K562 (cell line): ENCODE data around the gene NCOA6. TPM values are rescaled to one million over a fixed set of nuclear protein-coding genes. Genes with fewer than 3 reads are reported as not detected.

Source experiments
- ATAC-seq: fragments of 200-7000 bp; cut with Tn5 transposase; 3 replicates; pipeline ENCODE4 v1.9.1; 2020; ENCODE audit warnings: moderate library complexity
- BruUV-seq: library from RNA; stranded (reverse); fragments of 400-500 nt; replicated peaks from 2 replicates; lab custom pipeline; 2021; lab: Mats Ljungman, UMichigan
- CTCF ChIA-PET: fragments of 300-600 bp; formaldehyde crosslinking; extraction: SDS; loops from one replicate; lab custom pipeline; 2021; ENCODE audit warnings: low intra/inter-chr PET ratio; lab: Yijun Ruan, JAX
- POLR2A ChIA-PET: fragments of 300-600, 350-650 bp; sonication (Branson Sonifier 250); formaldehyde crosslinking; extraction: SDS; loops from one replicate; lab custom pipeline; 2021; ENCODE audit warnings: antibody characterized with exemption, inconsistent platforms; lab: Yijun Ruan, JAX
- DNase-seq, 4 experiments: peaks; one replicate each; pipeline versions ENCODE4 v3.0.0 to v3.0.0-alpha.2; 2011 to 2018; ENCODE audit warnings: low spot score in 3 of 4, mixed read lengths in 3 of 4; ENCODE audit errors: extremely low read depth in 1 of 4
- FAIRE-seq: peaks from 2 replicates; lab custom pipeline; 2011; peaks lifted over from hg19 to GRCh38; lab: Jason Lieb, UNC
- H2AFZ ChIP-seq: 2 replicates; pipeline ENCODE4 v1.6.0; 2011; ENCODE audit warnings: low read depth, low read length, control low read depth, inconsistent platforms
- H3K27ac ChIP-seq: fragments of 200-600 bp; 3 replicates; pipeline ENCODE4 v1.8.0; 2011; ENCODE audit warnings: low read depth, mild to moderate bottlenecking, control low read depth, inconsistent platforms, low read length, moderate library complexity, mixed read lengths; ENCODE audit errors: extremely low read depth
- H3K27me3 ChIP-seq, 2 experiments: fragments of 300-600 bp in 1 of 2; 2 replicates in 1 of 2; 3 replicates in 1 of 2; pipeline versions ENCODE4 v1.6.0 to v1.8.0; 2011; ENCODE audit warnings: inconsistent platforms in 2 of 2, low read length in 2 of 2, mild to moderate bottlenecking in 1 of 2, mixed read lengths in 1 of 2, moderate library complexity in 1 of 2; ENCODE audit not compliant: control insufficient read depth in 2 of 2, insufficient read depth in 2 of 2
- H3K36me3 ChIP-seq: fragments of 300-600 bp; 3 replicates; pipeline ENCODE4 v1.8.0; 2011; ENCODE audit warnings: mild to moderate bottlenecking, low read length, inconsistent platforms; ENCODE audit not compliant: control insufficient read depth, insufficient read depth
- H3K4me1 ChIP-seq, 2 experiments: fragments of 200-600 bp in 1 of 2; replicated peaks in 1 of 2; 2 replicates in 1 of 2; 3 replicates in 1 of 2; pipeline versions ENCODE4 v1.5.1 to v1.8.0; 2011; ENCODE audit warnings: inconsistent platforms in 2 of 2, low read length in 2 of 2, mild to moderate bottlenecking in 1 of 2, mixed read lengths in 1 of 2, moderate library complexity in 1 of 2; ENCODE audit not compliant: control insufficient read depth in 2 of 2, insufficient read depth in 2 of 2
- H3K4me2 ChIP-seq: 2 replicates; pipeline ENCODE4 v1.6.1; 2011; ENCODE audit warnings: low read length, control low read depth, inconsistent platforms, mixed read lengths; ENCODE audit not compliant: insufficient read depth
- H3K4me3 ChIP-seq: fragments of 200-600 bp; sonication (generic), shearing (Covaris generic); 2 replicates; pipeline ENCODE4 v1.5.1; 2016; ENCODE audit warnings: control low read depth, inconsistent platforms
- H3K79me2 ChIP-seq: fragments of 200-600 bp; 3 replicates; pipeline ENCODE4 v1.8.0; 2011; ENCODE audit warnings: low read length, inconsistent platforms; ENCODE audit not compliant: control insufficient read depth, insufficient read depth
- H3K9ac ChIP-seq, 2 experiments: 2 replicates each; pipeline versions ENCODE4 v1.6.0 to v1.6.1; 2011; ENCODE audit warnings: low read depth in 2 of 2, low read length in 2 of 2, control low read depth in 1 of 2, inconsistent platforms in 1 of 2, mild to moderate bottlenecking in 1 of 2, mixed read lengths in 1 of 2; ENCODE audit not compliant: insufficient read depth in 1 of 2
- H3K9me1 ChIP-seq: one replicate; pipeline ENCODE4 v1.6.0; 2011; ENCODE audit warnings: inconsistent platforms, mild to moderate bottlenecking, low read length, moderate library complexity; ENCODE audit not compliant: control insufficient read depth, insufficient read depth
- H3K9me3 ChIP-seq: replicated peaks from 2 replicates; pipeline ENCODE4 v1.5.1; 2011; ENCODE audit warnings: low read depth, low read length, inconsistent platforms; ENCODE audit not compliant: control insufficient read depth, insufficient read depth
- H4K20me1 ChIP-seq: replicated peaks from 2 replicates; pipeline ENCODE4 v1.6.1; 2011; ENCODE audit warnings: low read length, inconsistent platforms, mixed read lengths; ENCODE audit not compliant: control insufficient read depth, insufficient read depth
- ARID2 ChIP-seq: fragments of 450-650 bp; IDR thresholded peaks from 2 replicates; pipeline ENCODE4 v1.6.1; 2017; ENCODE audit warnings: antibody characterized with exemption, mild to moderate bottlenecking
- BRD9 ChIP-seq: fragments of 450-650 bp; IDR thresholded peaks from 2 replicates; pipeline ENCODE4 v1.6.1; 2018; ENCODE audit warnings: low read depth; ENCODE audit not compliant: partially characterized antibody
- CREM ChIP-seq: IDR thresholded peaks from 2 replicates; pipeline ENCODE4 v1.6.1; 2014; ENCODE audit warnings: antibody characterized with exemption, low read depth
- MEF2A ChIP-seq: IDR thresholded peaks from 2 replicates; pipeline ENCODE4 v1.6.1; 2011; ENCODE audit warnings: low read depth, mild to moderate bottlenecking, low read length, moderate library complexity; ENCODE audit not compliant: control insufficient read depth
- RBM25 ChIP-seq: fragments of 200-400 bp; formaldehyde crosslinking; IDR thresholded peaks from 2 replicates; pipeline ENCODE4 v1.6.1; 2018; ENCODE audit warnings: low read length, low read depth, moderate library complexity; ENCODE audit not compliant: severe bottlenecking
- TAL1 ChIP-seq: fragments of 450-650 bp; IDR thresholded peaks from 2 replicates; pipeline ENCODE4 v1.6.1; 2016; ENCODE audit warnings: mild to moderate bottlenecking
- TCFL5 ChIP-seq: fragments of 250-450 bp; sonication (Bioruptor Pico); conservative IDR thresholded peaks from 2 replicates; pipeline ENCODE4 v1.6.1; 2021; ENCODE audit warnings: mild to moderate bottlenecking, moderate library complexity, matching md5 sums
- USF2 ChIP-seq: sonication (generic); formaldehyde crosslinking; IDR thresholded peaks from 2 replicates; pipeline ENCODE4 v1.5.0; 2020; ENCODE audit warnings: missing genetic modification reagents
- YBX1 ChIP-seq: fragments of 450-650 bp; IDR thresholded peaks from 2 replicates; pipeline ENCODE4 v1.7.1; 2016; ENCODE audit warnings: mild to moderate bottlenecking
- YY1 ChIP-seq, 3 experiments: IDR thresholded peaks; 2 replicates each; pipeline ENCODE4 v1.6.1; 2011; ENCODE audit warnings: low read length in 2 of 3, mild to moderate bottlenecking in 2 of 3, moderate library complexity in 2 of 3, borderline replicate concordance in 1 of 3, control low read depth in 1 of 3, low read depth in 1 of 3; ENCODE audit not compliant: insufficient read depth in 3 of 3, insufficient replicate concordance in 2 of 3, control insufficient read depth in 1 of 3, insufficient read length in 1 of 3; ENCODE audit errors: extremely low read depth in 1 of 3
- ZFP36 ChIP-seq: fragments of 150-350 bp; IDR thresholded peaks from 2 replicates; pipeline ENCODE4 v1.6.1; 2018; ENCODE audit warnings: low read length, low read depth; ENCODE audit not compliant: partially characterized antibody
- ZKSCAN1 ChIP-seq: fragments of 150-350 bp; IDR thresholded peaks from 2 replicates; pipeline ENCODE4 v1.6.1; 2016; ENCODE audit warnings: low read depth, low read length
- ZNF507 ChIP-seq: conservative IDR thresholded peaks from 2 replicates; pipeline ENCODE4 v1.6.1; 2017; ENCODE audit warnings: missing genetic modification characterization, missing compliant biosample characterization
- ZNF77 ChIP-seq: fragments of 250-450 bp; sonication (Bioruptor Pico); IDR thresholded peaks from 2 replicates; pipeline ENCODE4 v1.5.0; 2020
- WGBS: fragments of 100-300 bp; shearing (Covaris generic); methylation state at CpG from one replicate; pipeline ENCODE4 v1.1.6; 2016; ENCODE audit warnings: low coverage, mixed read lengths; ENCODE audit not compliant: insufficient coverage; ENCODE audit errors: missing lambda C conversion rate; 5-methylcytosine and 5-hydroxymethylcytosine counted together
- in situ Hi-C: fragments of 300-500 bp; cut with MboI; formaldehyde crosslinking; loops from 4 replicates; pipeline ENCODE4 v1.15.0; 2018; ENCODE audit warnings: inconsistent platforms, mixed read lengths
- intact Hi-C: fragments of 100-400 bp; cut with micrococcal nuclease; formaldehyde crosslinking; loops from 2 replicates; pipeline ENCODE4 v1.14.2; 2022
- polyA plus RNA-seq, 8 experiments: library from polyadenylated mRNA; depleted of rRNA in 4 of 8; stranded (reverse) in 5 of 8; unstranded in 3 of 8; fragments of >200 nt; fragmentation: Nextera tagmentation in 2 of 8; fragmentation: Illumina TruSeq in 1 of 8; extraction: Ambion mirVana in 2 of 8; extraction: Trizol in 1 of 8; gene quantifications; 2 replicates each; pipeline versions ENCODE4 v1.2.1 to v1.2.3, GENCODE V29; 2011 to 2014; ENCODE audit warnings: inconsistent platforms in 1 of 8, missing spikeins in 1 of 8
- total RNA-seq, 7 experiments: library from RNA; depleted of rRNA in 6 of 7; stranded (reverse); fragments of >200 nt in 6 of 7; fragmentation: Illumina TruSeq in 2 of 7; extraction: Trizol in 2 of 7; gene quantifications; 2 replicates each; pipeline versions ENCODE4 v1.2.1 to v1.2.3, GENCODE V29; 2011 to 2021; ENCODE audit warnings: low replicate concordance in 1 of 7

The NCOA6 gene
- total and polyA plus RNA-seq, 9 of the 15 experiments (the other 6 are each of a cell fraction or from before 2014, with no cell fraction given), result 6.1 to 25.0 (median 9.5) TPM

GRCh38 chr20:34732523-34732922 is 92.9 kb downstream of the NCOA6 start:
- TF ChIP-seq ZNF77 (CRISPR knock-in tag) (no peak), TAL1 (no peak), YBX1 (no peak), BRD9 (no peak)
- DNase-seq, result no peak
- H3K9ac ChIP-seq, result no peak overlapping the region
- H3K9me1 ChIP-seq, result no peaks in the 10 kb centered on the region
- 82% methylated on average over 1 of the region's 1 CpG for WGBS
- ChIA-PET POLR2A (interaction anchor here (0.9 to 1.2 kb wide), 2 partner anchors 12 to 19 kb away, joined by 4 to 5 read pairs; no protein-coding TSS in a partner anchor), CTCF (no interaction called here)
- H3K36me3 ChIP-seq, result peaks cover 39% of the 10 kb centered on the region; the same call in 2 of the 3 replicates
- no peaks in the 10 kb centered on the region; a peak in 1 of 5 replicates for H3K4me1 ChIP-seq
- no peak overlapping the region for H3K4me3 ChIP-seq
- in situ Hi-C loops, result no loop called here
- no peaks in the 10 kb centered on the region for H3K79me2 ChIP-seq
- no peak overlapping the region for H2AFZ ChIP-seq
- H3K27me3 ChIP-seq, result no peaks in the 10 kb centered on the region
- no peak for ATAC-seq
- FAIRE-seq, result no peak
- no peak overlapping the region for H3K27ac ChIP-seq
- intact Hi-C loops, result no loop called here
- H3K4me2 ChIP-seq, result no peak overlapping the region
- no peaks in the 10 kb centered on the region for H4K20me1 ChIP-seq
- BruUV-seq, result no TSS peak
- no peaks in the 10 kb centered on the region for H3K9me3 ChIP-seq

- in situ Hi-C loops (no loop called here), intact Hi-C loops (no loop called here)
- FAIRE-seq (no peak), DNase-seq (no peak), ATAC-seq (no peak)
- no peaks in the 10 kb centered on the region for H3K4me1 ChIP-seq
- no peak overlapping the region for H2AFZ ChIP-seq
- no peaks in the 10 kb centered on the region for H4K20me1 ChIP-seq
- H3K27ac ChIP-seq, result no peak overlapping the region
- TF ChIP-seq USF2 (CRISPR knock-in tag), result no peak
- TF ChIP-seq TCFL5 (CRISPR knock-in tag), result no peak
- no peak for TF ChIP-seq ZNF507 (tag)
- no peak for TF ChIP-seq YY1 (IDR thresholded peaks at IDR 0.05; ENCODE audit: borderline replicate concordance in 1 of 3, control insufficient read depth in 1 of 3, extremely low read depth in 1 of 3, insufficient read depth in 3 of 3, insufficient read length in 1 of 3, insufficient replicate concordance in 2 of 3, low read depth in 1 of 3, low read length in 2 of 3)
- TF ChIP-seq CREM, result no peak
- no peak for TF ChIP-seq ZKSCAN1
- peak; percentile 94 for TF ChIP-seq ZFP36
- TF ChIP-seq RBM25, result peak; percentile 81
- TF ChIP-seq ARID2, result no peak
- no peak for TF ChIP-seq MEF2A
- H3K27me3 ChIP-seq, result no peaks in the 10 kb centered on the region
- no TSS peak for BruUV-seq
- H3K36me3 ChIP-seq, result peaks cover 55% of the 10 kb centered on the region
- no peak overlapping the region for H3K4me3 ChIP-seq
- no peaks in the 10 kb centered on the region for H3K79me2 ChIP-seq
- no peak overlapping the region for H3K9ac ChIP-seq
- H3K9me1 ChIP-seq, result no peaks in the 10 kb centered on the region
- ChIA-PET POLR2A (interaction anchor here (0.6 to 1.1 kb wide), 2 partner anchors 12 to 14 kb away, joined by 3 to 6 read pairs; no protein-coding TSS in a partner anchor), CTCF (no interaction called here)
- no peaks in the 10 kb centered on the region for H3K9me3 ChIP-seq
- no peak overlapping the region for H3K4me2 ChIP-seq
- WGBS, result 62% methylated on average over 2 of the region's 2 CpGs
Observed at GRCh38 chr20:34729416-34729815, 96.0 kb downstream of the NCOA6 start.
